HL-60 (cell line): ENCODE results near the gene CAMK2D.

Experiments
- GABPA ChIP-seq: IDR thresholded peaks from 2 replicates; pipeline ENCODE4 v1.6.1; 2012; ENCODE audit warnings: low read depth
- POLR2AphosphoS5 ChIP-seq: IDR thresholded peaks from 2 replicates; pipeline ENCODE4 v1.6.1; 2012; ENCODE audit warnings: low read depth
- TF ChIP-seq, protein P1 (sequence below): IDR thresholded peaks from one replicate; pipeline ENCODE4 v1.5.1; 2011; ENCODE audit warnings: low read length, control low read depth, inconsistent platforms; ENCODE audit not compliant: insufficient read depth
- TF ChIP-seq, protein P2 (sequence below): IDR thresholded peaks from 2 replicates; pipeline ENCODE4 v1.6.1; 2012; ENCODE audit warnings: low read depth; ENCODE audit not compliant: insufficient replicate concordance

DNA sequence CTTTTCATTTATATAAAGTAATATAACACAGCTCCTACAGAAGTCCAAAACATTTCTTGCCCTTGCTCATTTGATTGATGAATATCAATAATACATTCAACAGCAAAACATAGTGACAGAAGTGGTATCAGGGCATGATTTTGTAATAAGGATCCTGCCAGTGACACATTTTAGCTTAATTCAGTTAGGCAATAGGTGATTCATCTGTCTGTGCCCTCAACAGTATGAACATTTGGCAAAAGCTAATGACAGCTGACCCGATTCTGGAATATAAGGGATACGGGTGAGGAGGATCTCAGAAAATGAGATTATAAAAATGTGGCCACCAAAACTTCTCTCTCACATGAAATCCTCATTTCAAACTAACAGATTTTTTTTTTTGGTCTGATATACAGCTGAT, 294.0 kb downstream of the CAMK2D start:
- TF ChIP-seq, protein P1, sequence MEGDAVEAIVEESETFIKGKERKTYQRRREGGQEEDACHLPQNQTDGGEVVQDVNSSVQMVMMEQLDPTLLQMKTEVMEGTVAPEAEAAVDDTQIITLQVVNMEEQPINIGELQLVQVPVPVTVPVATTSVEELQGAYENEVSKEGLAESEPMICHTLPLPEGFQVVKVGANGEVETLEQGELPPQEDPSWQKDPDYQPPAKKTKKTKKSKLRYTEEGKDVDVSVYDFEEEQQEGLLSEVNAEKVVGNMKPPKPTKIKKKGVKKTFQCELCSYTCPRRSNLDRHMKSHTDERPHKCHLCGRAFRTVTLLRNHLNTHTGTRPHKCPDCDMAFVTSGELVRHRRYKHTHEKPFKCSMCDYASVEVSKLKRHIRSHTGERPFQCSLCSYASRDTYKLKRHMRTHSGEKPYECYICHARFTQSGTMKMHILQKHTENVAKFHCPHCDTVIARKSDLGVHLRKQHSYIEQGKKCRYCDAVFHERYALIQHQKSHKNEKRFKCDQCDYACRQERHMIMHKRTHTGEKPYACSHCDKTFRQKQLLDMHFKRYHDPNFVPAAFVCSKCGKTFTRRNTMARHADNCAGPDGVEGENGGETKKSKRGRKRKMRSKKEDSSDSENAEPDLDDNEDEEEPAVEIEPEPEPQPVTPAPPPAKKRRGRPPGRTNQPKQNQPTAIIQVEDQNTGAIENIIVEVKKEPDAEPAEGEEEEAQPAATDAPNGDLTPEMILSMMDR = no peak
- TF ChIP-seq POLR2AphosphoS5 (no peak), GABPA (no peak)
- TF ChIP-seq, protein P2, sequence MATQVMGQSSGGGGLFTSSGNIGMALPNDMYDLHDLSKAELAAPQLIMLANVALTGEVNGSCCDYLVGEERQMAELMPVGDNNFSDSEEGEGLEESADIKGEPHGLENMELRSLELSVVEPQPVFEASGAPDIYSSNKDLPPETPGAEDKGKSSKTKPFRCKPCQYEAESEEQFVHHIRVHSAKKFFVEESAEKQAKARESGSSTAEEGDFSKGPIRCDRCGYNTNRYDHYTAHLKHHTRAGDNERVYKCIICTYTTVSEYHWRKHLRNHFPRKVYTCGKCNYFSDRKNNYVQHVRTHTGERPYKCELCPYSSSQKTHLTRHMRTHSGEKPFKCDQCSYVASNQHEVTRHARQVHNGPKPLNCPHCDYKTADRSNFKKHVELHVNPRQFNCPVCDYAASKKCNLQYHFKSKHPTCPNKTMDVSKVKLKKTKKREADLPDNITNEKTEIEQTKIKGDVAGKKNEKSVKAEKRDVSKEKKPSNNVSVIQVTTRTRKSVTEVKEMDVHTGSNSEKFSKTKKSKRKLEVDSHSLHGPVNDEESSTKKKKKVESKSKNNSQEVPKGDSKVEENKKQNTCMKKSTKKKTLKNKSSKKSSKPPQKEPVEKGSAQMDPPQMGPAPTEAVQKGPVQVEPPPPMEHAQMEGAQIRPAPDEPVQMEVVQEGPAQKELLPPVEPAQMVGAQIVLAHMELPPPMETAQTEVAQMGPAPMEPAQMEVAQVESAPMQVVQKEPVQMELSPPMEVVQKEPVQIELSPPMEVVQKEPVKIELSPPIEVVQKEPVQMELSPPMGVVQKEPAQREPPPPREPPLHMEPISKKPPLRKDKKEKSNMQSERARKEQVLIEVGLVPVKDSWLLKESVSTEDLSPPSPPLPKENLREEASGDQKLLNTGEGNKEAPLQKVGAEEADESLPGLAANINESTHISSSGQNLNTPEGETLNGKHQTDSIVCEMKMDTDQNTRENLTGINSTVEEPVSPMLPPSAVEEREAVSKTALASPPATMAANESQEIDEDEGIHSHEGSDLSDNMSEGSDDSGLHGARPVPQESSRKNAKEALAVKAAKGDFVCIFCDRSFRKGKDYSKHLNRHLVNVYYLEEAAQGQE = no peak
